Endodermal cell (in vitro differentiated cells): Measurements from ENCODE around the gene SLC6A11. TPM values are rescaled to one million over a fixed set of nuclear protein-coding genes. Genes with fewer than 3 reads are reported as not detected.

ENCODE experiments used
- DNase-seq: peaks from one replicate; pipeline ENCODE4 v3.0.0-alpha.2; 2017
- H3K27ac ChIP-seq: 2 replicates; pipeline ENCODE4 v1.5.1; 2013; ENCODE audit warnings: mild to moderate bottlenecking, low read depth, low read length, moderate library complexity
- H3K27me3 ChIP-seq: 2 replicates; pipeline ENCODE4 v1.6.1; 2013; ENCODE audit warnings: mild to moderate bottlenecking, low read length, moderate library complexity; ENCODE audit not compliant: insufficient read depth, control insufficient read depth, poor library complexity, severe bottlenecking
- H3K36me3 ChIP-seq: 2 replicates; pipeline ENCODE4 v1.7.0; 2013; ENCODE audit warnings: mild to moderate bottlenecking, low read length, moderate library complexity; ENCODE audit not compliant: control insufficient read depth, insufficient read depth
- H3K4me1 ChIP-seq: one replicate; pipeline ENCODE4 v1.7.0; 2013; ENCODE audit warnings: low read length; ENCODE audit not compliant: control insufficient read depth, insufficient read depth
- H3K4me3 ChIP-seq: 2 replicates; pipeline ENCODE4 v1.5.1; 2013; ENCODE audit warnings: mild to moderate bottlenecking, low read length, moderate library complexity
- H3K9ac ChIP-seq: 2 replicates; pipeline ENCODE4 v1.6.1; 2013; ENCODE audit warnings: mild to moderate bottlenecking, low read length, moderate library complexity; ENCODE audit not compliant: poor library complexity, severe bottlenecking; ENCODE audit errors: extremely low read depth
- H3K9me3 ChIP-seq: 2 replicates; pipeline ENCODE4 v1.6.1; 2013; ENCODE audit warnings: mild to moderate bottlenecking, low read length, moderate library complexity; ENCODE audit not compliant: control insufficient read depth
- H3K27ac Mint-ChIP-seq: 2 replicates; pipeline ENCODE4 v1.8.0; 2020; ENCODE audit warnings: mixed read lengths
- H3K27me3 Mint-ChIP-seq: 2 replicates; pipeline ENCODE4 v1.8.0; 2021; ENCODE audit warnings: mild to moderate bottlenecking, mixed read lengths; ENCODE audit not compliant: insufficient read depth
- H3K36me3 Mint-ChIP-seq: 2 replicates; pipeline ENCODE4 v1.8.0; 2020; ENCODE audit warnings: low read depth, mixed read lengths
- H3K4me1 Mint-ChIP-seq: 2 replicates; pipeline ENCODE4 v1.8.0; 2020; ENCODE audit warnings: mixed read lengths
- H3K4me3 Mint-ChIP-seq: 2 replicates; pipeline ENCODE4 v1.8.0; 2020; ENCODE audit warnings: mild to moderate bottlenecking, moderate library complexity, mixed read lengths
- H3K9me3 Mint-ChIP-seq: 2 replicates; pipeline ENCODE4 v1.8.0; 2020; ENCODE audit warnings: mild to moderate bottlenecking, mixed read lengths
- CTCF ChIP-seq: fragments of 200-600 bp; sonication (generic); conservative IDR thresholded peaks from 2 replicates; pipeline ENCODE4 v1.5.0; 2021; ENCODE audit warnings: antibody characterized with exemption, mild to moderate bottlenecking
- WGBS, 2 experiments: methylation state at CpG; one replicate each; pipeline versions ENCODE4 v1.1.5 to v1.1.7; 2013; ENCODE audit warnings: missing lambda C conversion rate in 2 of 2, mixed read lengths in 1 of 2; ENCODE audit not compliant: insufficient coverage in 1 of 2, insufficient read length in 1 of 2; 5-methylcytosine and 5-hydroxymethylcytosine counted together
- total RNA-seq, 2 donors: library from RNA; stranded (reverse); fragmentation: NEBNext Ultra II Directional in 1 of 2; extraction: Animal tissue kit (Norgen Biotek cat#: 25700) in 1 of 2; gene quantifications; 2 replicates in 1 of 2; 3 replicates in 1 of 2; pipeline ENCODE4 v1.2.1, GENCODE V29; 2021

The SLC6A11 gene
- total RNA-seq, 2 donors from 2014 or later, result 0.27 to 0.73 TPM

DNA sequence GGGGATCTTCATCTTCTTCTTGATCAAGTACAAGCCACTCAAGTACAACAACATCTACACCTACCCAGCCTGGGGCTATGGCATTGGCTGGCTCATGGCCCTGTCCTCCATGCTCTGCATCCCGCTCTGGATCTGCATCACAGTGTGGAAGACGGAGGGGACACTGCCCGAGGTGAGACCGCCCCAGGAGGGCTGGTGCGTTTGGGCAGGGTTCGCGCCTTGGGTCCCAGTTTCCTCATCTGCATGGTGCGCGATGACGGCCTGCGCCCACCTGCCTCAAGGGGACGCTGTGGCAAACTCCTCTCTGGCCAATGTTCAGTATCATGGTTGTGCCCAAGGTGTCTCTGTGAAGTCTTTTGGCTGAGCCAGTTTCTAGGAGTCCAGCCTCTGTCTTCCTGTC is 119.0 kb downstream of the SLC6A11 start:
- Histone ChIP-seq H3K36me3 (no peaks in the 10 kb centered on the region), H3K9ac (no peak overlapping the region), H3K9me3 (no peaks in the 10 kb centered on the region), H3K27me3 (no peaks in the 10 kb centered on the region), H3K27ac (no peak overlapping the region), H3K4me3 (no peak overlapping the region), H3K4me1 (peaks cover 3% of the 10 kb centered on the region)
- Mint-ChIP-seq H3K36me3 (no peaks in the 10 kb centered on the region), H3K4me1 (peaks cover 7% of the 10 kb centered on the region), H3K4me3 (no peak overlapping the region), H3K27me3 (peaks cover 2% of the 10 kb centered on the region), H3K9me3 (no peaks in the 10 kb centered on the region), H3K27ac (no peak overlapping the region)
- 93 to 95% methylated on average over 8 to 12 of the region's 12 CpGs for WGBS, 2 experiments
- no peak for TF ChIP-seq CTCF
- DNase-seq, result no peak

- Mint-ChIP-seq H3K9me3 (no peaks in the 10 kb centered on the region), H3K36me3 (no peaks in the 10 kb centered on the region), H3K27me3 (peaks cover 2% of the 10 kb centered on the region), H3K4me3 (no peak overlapping the region), H3K4me1 (peaks cover 7% of the 10 kb centered on the region), H3K27ac (no peak overlapping the region)
- Histone ChIP-seq H3K27ac (no peak overlapping the region), H3K4me3 (no peak overlapping the region), H3K9ac (no peak overlapping the region), H3K4me1 (peaks cover 3% of the 10 kb centered on the region), H3K27me3 (no peaks in the 10 kb centered on the region), H3K36me3 (no peaks in the 10 kb centered on the region), H3K9me3 (no peaks in the 10 kb centered on the region)
- WGBS, 2 experiments, result 69 to 84% methylated on average over 3 to 9 of the region's 9 CpGs
- TF ChIP-seq CTCF, result no peak
- no peak for DNase-seq
Observed at GRCh38 chr3:10935846-10936631, 120.0 kb downstream of the SLC6A11 start.

GRCh38 chr3:10936686-10937085 is 120.7 kb downstream of the SLC6A11 start:
- no peak overlapping the region for H3K4me3 Mint-ChIP-seq
- 91 to 95% methylated on average over 5 to 7 of the region's 7 CpGs for WGBS, 2 experiments

More at GRCh38 chr3:10936686-10937085, 120.7 kb downstream of the SLC6A11 start:
- peaks cover 3% of the 10 kb centered on the region for H3K4me1 ChIP-seq
- no peaks in the 10 kb centered on the region for H3K36me3 ChIP-seq
- no peaks in the 10 kb centered on the region for H3K36me3 Mint-ChIP-seq
- no peaks in the 10 kb centered on the region for H3K9me3 Mint-ChIP-seq
- TF ChIP-seq CTCF, result no peak
- DNase-seq, result no peak
- peaks cover 7% of the 10 kb centered on the region for H3K4me1 Mint-ChIP-seq
- H3K27me3 ChIP-seq, result no peaks in the 10 kb centered on the region
- H3K4me3 ChIP-seq, result no peak overlapping the region
- peaks cover 2% of the 10 kb centered on the region for H3K27me3 Mint-ChIP-seq
- no peak overlapping the region for H3K9ac ChIP-seq
- no peak overlapping the region for H3K27ac Mint-ChIP-seq
- H3K9me3 ChIP-seq, result no peaks in the 10 kb centered on the region
- no peak overlapping the region for H3K27ac ChIP-seq
